SK-N-MC (cell line): Measurements from ENCODE around the gene ECE1.

ENCODE experiments used
- DNase-seq: peaks from one replicate; pipeline ENCODE4 v3.0.0-alpha.2; 2011; ENCODE audit warnings: low read depth, low spot score
- H3K27ac ChIP-seq: fragments of 200-600 bp; sonication (generic); 2 replicates; pipeline ENCODE4 v1.5.1; 2016; ENCODE audit warnings: mixed run types
- H3K36me3 ChIP-seq: fragments of 200-600 bp; sonication (generic); 2 replicates; pipeline ENCODE4 v1.6.1; 2017; ENCODE audit warnings: antibody characterized with exemption, low read length, mixed read lengths; ENCODE audit not compliant: insufficient read depth
- H3K4me3 ChIP-seq: fragments of 200-600 bp; sonication (generic); 2 replicates; pipeline ENCODE4 v1.5.1; 2016
- H3K9ac ChIP-seq: fragments of 200-600 bp; sonication (generic); 2 replicates; pipeline ENCODE4 v1.8.0; 2017; ENCODE audit warnings: mixed run types, mixed read lengths; ENCODE audit not compliant: insufficient read length
- H3K9me3 ChIP-seq: fragments of 200-600 bp; sonication (generic); 2 replicates; pipeline ENCODE4 v1.6.1; 2017; ENCODE audit warnings: low read depth, mild to moderate bottlenecking, antibody characterized with exemption, low read length, moderate library complexity, mixed read lengths
- EZH2 ChIP-seq: fragments of 200-600 bp; sonication (generic); IDR thresholded peaks from one replicate; pipeline ENCODE4 v1.6.1; 2017; ENCODE audit warnings: antibody characterized with exemption
- FOXP2 ChIP-seq: optimal IDR thresholded peaks from 2 replicates; pipeline ENCODE3; 2011; ENCODE audit warnings: mild to moderate bottlenecking, moderate library complexity; ENCODE audit not compliant: insufficient read depth; ENCODE audit errors: extremely low read length, control extremely low read depth
- POLR2AphosphoS5 ChIP-seq: IDR thresholded peaks from 2 replicates; pipeline ENCODE4 v1.6.1; 2012; ENCODE audit warnings: mild to moderate bottlenecking, low read depth, low read length, borderline replicate concordance

The ECE1 gene

DNA sequence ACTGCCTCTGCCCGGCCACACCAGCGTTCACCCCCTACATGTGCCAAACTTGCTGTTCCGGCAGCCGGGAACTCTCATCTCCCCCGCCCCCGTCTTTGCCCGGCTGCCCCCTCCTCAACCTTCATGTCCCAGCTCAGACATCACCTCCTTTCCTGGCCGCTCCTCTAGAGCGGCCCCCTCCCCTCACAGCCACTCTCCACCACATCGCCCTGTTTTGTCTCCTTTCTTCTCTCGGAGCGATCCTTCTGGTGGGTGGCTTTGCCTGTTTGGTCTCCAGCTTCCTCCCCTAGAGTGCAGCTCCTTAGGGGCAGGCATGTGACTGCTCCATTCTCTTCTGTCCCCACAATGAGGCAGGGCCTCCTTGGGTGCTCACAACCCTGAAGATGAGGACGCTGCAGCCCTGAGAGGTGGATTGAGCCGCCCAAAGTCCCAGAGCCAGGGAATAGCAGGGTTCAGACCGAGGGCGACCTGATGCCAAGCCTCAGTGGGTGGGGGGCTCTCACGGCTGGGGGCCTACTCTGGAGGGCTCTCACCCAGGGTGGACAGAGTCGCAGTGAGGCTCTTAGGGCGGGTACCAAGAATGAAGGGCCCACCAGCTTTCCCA is 44.9 kb upstream of the ECE1 start:
- no peak for TF ChIP-seq EZH2
- TF ChIP-seq FOXP2 = no peak
- TF ChIP-seq POLR2AphosphoS5 = no peak
- no peak for DNase-seq
- Histone ChIP-seq H3K9me3 (no peaks in the 10 kb centered on the region), H3K36me3 (no peaks in the 10 kb centered on the region), H3K9ac (no peak overlapping the region), H3K27ac (peak overlapping the region; percentile 42; the same call in 1 of the 2 replicates), H3K4me3 (peak overlapping the region; percentile 42; the same call in 1 of the 2 replicates)

DNA sequence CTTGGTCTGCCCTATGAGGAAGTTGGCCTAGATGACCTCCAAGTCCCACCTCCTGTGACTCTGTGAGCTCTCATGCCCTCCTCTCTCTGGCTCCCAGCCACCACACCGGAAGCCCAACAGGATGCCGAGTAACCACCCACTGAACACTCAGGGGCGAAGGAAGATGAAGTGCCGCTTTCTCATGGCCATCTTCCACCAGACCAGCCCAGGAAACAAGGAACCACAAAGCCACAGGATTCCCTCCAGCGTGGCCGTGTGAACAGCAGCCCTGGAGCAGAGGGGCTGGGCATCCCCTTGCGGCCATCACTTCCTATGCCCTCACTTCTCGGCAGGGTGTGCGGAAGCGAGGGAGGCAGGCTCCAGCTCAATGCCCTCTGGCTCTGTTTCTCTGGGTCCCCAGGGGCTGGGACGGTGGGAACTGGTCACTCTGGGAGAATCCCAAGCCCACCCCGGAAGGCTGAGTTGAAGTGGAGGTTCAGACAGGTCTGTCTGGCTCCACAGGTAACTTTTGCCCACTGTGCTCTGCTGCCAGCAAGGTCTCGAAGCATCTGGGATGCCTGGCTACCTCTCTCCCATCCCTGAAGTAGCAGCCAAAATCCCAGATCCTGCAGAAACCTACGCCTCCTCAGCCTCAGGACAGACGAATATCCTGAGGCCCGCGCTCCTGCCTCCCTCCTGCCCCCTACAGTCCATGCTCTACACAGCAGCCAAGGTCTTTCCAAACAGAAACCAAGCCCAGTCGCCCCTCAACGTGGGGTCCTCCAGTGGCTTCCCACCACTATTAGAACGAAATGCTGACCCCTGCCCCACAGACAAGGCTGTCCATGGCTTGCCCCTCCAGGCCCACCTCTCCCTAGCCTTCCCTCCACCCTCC is 44.2 kb upstream of the ECE1 start:
- Histone ChIP-seq H3K9ac (no peak overlapping the region), H3K36me3 (no peaks in the 10 kb centered on the region), H3K9me3 (no peaks in the 10 kb centered on the region), H3K27ac (no peak overlapping the region), H3K4me3 (no peak overlapping the region)
- TF ChIP-seq EZH2 (no peak), FOXP2 (no peak), POLR2AphosphoS5 (no peak)
- DNase-seq = no peak

DNA sequence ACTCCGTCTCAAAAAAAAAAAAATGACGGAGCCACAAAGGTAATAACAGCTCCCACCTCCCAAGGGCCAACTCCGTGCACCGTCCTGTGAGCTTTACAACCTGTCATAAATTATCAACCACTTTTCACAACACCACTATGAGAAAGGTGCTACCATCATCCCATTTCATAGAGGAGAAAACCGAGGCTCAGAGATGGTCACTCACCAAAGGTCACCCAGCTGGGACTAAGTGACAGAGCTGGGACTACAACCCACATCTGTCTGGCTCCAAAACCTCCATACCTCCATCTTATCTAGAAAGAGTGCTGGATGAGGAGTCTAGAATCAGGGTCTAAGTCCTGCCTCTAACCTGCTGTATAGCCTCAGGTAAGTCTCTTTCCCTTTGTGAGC is 43.6 kb upstream of the ECE1 start:
- TF ChIP-seq EZH2 = no peak
- no peak for TF ChIP-seq FOXP2
- TF ChIP-seq POLR2AphosphoS5 = no peak
- DNase-seq = no peak
- Histone ChIP-seq H3K4me3 (no peak overlapping the region), H3K36me3 (no peaks in the 10 kb centered on the region), H3K27ac (no peak overlapping the region), H3K9ac (no peak overlapping the region), H3K9me3 (no peaks in the 10 kb centered on the region)

DNA sequence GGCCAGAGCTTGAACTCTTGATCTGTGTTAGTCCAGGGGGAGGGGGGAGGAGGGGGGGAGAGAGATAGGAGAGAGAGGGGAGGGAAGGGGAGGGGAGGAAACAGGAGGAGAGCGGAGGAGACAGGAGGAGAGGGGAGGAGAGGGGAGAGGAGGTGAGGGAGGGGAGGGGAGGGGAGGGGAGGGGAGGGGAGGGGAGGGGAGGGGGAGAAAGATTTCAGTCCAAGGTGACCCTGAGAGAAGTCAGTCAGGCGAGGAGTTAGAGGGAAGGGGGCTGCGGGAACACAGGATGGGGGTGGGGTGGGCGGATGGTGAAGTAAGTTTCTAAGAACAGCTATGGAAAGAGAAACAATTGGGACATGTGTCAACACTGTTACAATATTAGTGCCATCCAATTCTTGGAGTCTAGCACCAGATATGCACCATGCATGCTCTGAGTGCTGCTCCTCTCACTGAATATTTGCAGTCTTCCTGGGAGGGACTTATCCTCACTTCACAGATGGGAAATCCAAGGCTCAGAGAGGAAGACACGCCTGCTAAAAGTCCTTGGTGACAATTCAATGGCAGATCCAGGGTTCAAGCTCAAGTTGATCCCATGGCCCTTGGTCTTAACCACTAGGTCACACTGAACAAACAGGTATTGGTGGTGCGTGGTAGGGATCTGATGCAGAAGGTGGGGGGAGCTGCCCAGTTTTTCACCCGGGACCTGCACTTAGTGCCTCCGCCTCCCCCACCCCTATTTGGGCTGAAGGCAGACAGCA is 42.5 kb upstream of the ECE1 start:
- no peak for DNase-seq
- H3K4me3 ChIP-seq = no peak overlapping the region
- H3K9me3 ChIP-seq = no peaks in the 10 kb centered on the region
- no peak overlapping the region for H3K27ac ChIP-seq
- no peaks in the 10 kb centered on the region for H3K36me3 ChIP-seq
- no peak for TF ChIP-seq FOXP2
- TF ChIP-seq EZH2 = no peak
- TF ChIP-seq POLR2AphosphoS5 = no peak
- no peak overlapping the region for H3K9ac ChIP-seq

DNA sequence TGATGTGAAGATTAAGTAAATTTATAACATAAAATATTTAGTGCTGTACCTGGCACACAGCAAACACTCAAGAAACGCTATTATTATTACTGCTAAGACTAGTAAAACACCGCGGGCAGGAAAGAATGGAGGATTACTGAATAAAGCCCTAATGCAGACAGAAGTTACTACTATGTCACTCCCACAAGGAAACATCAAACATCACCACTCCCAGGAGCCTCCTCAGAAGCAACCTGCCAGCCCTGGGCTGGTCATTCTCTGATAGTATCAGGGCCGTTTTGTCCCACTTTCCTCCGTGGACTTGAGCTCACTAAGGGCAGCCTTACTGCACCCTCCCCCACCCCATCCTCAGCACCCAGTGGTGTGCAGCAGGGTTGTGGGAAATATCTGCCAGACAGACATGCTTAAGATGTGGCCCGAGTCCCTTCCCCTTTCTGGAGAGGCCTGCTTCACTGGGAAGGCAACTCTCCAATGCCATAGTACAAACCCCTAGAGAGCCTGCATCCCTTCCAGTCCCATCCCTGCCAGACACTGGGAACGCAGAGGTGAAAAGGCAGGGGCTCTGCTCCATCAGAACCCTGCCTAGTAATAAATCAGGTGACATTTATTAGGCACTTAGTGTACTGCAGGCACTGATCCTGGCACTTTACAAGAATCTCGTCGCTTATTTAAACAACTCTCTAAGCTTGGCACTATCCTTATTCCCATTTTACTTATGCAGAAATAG is 41.7 kb upstream of the ECE1 start:
- TF ChIP-seq FOXP2 (no peak), EZH2 (no peak), POLR2AphosphoS5 (no peak)
- no peak overlapping the region for H3K9ac ChIP-seq
- H3K36me3 ChIP-seq = no peaks in the 10 kb centered on the region
- DNase-seq = no peak
- no peaks in the 10 kb centered on the region for H3K9me3 ChIP-seq
- peak overlapping the region; percentile 68; the same call in 1 of the 2 replicates for H3K27ac ChIP-seq
- H3K4me3 ChIP-seq = no peak overlapping the region

DNA sequence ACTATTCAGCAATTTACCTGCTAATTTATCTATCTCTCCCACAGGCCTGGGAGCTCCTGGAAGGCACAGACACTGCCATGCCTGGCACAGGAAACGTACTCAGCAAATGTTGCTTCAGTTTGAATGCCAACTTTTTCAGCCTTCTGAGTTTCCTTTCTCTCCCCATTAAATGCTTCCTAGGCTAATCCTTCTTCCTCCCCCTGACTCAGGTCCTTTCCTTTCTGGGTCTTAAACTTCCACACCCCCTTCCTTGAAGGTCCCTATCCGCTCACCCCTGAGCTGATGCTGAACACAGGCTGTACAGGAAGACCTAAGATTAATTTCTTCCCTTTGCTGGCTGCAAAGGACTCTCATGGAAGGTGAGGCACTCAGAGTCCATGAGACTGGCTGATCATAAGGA is 40.3 kb upstream of the ECE1 start:
- Histone ChIP-seq H3K36me3 (no peaks in the 10 kb centered on the region), H3K4me3 (no peak overlapping the region), H3K9ac (no peak overlapping the region), H3K9me3 (no peaks in the 10 kb centered on the region), H3K27ac (no peak overlapping the region)
- no peak for DNase-seq
- TF ChIP-seq POLR2AphosphoS5 = no peak

DNA sequence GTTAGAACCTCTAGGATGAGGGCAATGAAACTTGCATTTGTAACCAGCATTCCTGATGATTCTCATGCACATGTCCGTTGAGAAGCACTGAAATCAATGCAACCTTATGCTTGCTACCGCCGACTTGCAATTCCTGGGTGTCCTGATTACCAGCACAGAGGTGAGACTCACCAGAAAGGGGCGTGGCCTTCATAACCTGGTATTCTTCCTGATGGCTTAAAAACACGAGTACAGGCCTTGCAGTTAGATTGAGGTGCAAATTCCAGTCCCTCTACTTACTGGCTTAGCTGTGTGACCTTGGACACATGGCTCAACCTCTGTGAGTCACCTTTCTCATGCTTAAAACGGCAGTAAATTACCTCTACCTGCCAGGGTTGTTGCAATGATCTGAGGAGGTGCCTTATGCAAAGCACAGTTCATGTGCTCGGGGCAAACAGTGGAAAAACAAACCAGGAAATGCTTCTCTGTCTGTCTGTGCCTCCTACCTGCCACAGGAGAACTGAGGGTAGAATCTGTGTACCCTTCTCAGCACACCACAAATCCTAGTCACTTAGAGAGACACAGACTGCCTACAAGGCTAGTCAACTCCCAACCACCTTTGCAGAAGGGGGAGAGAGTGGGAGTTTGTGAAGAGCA is 39.1 kb upstream of the ECE1 start:
- no peak for TF ChIP-seq EZH2
- no peak for TF ChIP-seq POLR2AphosphoS5
- TF ChIP-seq FOXP2 = no peak

More for the DNA sequence above, 39.1 kb upstream of the ECE1 start:
- DNase-seq = no peak
- H3K36me3 ChIP-seq = no peaks in the 10 kb centered on the region
- H3K9me3 ChIP-seq = no peaks in the 10 kb centered on the region
- no peak overlapping the region for H3K27ac ChIP-seq
- no peak overlapping the region for H3K9ac ChIP-seq
- no peak overlapping the region for H3K4me3 ChIP-seq
